HG02870 (cell line): ENCODE results near the gene HSFX1.
"Not testable (repeated sequence)": the region's sequence is repeated elsewhere in the genome, so short reads cannot be mapped to it uniquely, and the experiment has no call there.

ENCODE experiments used
- ATAC-seq: cut with Tn5 transposase; IDR thresholded peaks from one replicate; pipeline ENCODE4 v1.9.1; 2021; ENCODE audit warnings: mild to moderate bottlenecking, moderate library complexity; ENCODE audit not compliant: unreplicated experiment

Gene HSFX1, protein sequence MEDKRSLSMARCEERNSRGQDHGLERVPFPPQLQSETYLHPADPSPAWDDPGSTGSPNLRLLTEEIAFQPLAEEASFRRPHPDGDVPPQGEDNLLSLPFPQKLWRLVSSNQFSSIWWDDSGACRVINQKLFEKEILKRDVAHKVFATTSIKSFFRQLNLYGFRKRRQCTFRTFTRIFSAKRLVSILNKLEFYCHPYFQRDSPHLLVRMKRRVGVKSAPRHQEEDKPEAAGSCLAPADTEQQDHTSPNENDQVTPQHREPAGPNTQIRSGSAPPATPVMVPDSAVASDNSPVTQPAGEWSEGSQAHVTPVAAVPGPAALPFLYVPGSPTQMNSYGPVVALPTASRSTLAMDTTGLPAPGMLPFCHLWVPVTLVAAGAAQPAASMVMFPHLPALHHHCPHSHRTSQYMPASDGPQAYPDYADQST

DNA sequence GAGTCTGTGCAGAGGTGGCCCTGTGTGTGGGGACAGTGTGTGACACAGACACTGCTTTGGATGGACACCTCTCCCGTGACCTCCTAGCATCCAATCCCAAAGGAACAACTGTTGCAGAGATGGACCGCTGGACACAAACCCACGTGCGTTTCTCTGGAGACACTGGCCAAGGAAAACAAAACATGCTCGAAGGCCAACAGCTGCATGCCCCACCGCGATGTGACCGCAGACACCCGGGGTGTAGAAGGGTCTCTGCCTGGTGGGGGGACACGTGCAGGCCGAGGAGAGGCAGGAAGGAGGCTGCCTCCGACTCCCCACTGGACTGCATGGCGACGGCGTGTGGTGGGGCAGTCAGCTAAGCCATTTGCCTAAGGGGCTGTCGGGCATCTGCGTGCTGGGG, at the start of gene HSFX1:
Gene HSFX1, plus strand, starts transcription at position 301 of the 400 bp plus-strand sequence. CDS start 614 bp downstream, outside the sequence.
- not testable (repeated sequence) for ATAC-seq

DNA sequence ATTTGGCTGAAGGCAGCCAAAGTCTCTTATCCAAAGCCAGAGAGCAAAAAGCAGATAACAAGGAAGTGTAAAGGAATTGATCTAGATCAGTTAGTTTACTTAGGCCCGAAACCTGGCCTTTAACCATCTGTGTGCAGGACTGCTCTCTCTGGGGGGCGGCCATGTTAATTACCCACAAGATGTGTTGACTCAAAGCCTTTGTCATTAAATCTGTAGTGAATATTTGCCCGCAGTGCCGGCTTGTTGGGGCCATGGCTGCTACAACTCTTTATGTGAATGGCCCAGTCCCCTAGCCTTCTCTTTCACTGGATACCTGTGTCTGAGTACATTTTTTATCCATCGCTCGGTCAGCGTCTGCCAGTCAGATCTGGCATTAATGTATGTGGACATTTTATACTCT, 46.6 kb upstream of the HSFX1 start:
- not testable (repeated sequence) for ATAC-seq

DNA sequence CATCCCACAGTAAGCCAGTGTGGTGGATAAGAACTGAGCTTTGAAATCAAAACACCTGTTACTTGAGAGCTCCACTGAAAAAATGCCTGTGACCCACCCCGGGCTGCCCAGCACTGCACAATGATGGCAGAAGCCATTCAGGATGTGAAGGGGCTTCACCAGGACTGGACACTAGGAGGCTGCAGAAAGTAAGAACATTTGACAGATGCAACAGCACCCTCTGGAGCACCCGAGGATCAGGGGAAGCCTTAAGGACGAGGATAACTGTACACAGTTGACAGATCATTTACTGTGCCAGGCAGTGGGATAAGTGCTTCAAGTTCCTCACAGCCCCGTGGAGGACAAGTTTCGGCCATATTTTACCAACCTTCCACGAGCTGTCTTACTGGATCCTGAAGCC, 31.6 kb upstream of the HSFX1 start:
- not testable (repeated sequence) for ATAC-seq

DNA sequence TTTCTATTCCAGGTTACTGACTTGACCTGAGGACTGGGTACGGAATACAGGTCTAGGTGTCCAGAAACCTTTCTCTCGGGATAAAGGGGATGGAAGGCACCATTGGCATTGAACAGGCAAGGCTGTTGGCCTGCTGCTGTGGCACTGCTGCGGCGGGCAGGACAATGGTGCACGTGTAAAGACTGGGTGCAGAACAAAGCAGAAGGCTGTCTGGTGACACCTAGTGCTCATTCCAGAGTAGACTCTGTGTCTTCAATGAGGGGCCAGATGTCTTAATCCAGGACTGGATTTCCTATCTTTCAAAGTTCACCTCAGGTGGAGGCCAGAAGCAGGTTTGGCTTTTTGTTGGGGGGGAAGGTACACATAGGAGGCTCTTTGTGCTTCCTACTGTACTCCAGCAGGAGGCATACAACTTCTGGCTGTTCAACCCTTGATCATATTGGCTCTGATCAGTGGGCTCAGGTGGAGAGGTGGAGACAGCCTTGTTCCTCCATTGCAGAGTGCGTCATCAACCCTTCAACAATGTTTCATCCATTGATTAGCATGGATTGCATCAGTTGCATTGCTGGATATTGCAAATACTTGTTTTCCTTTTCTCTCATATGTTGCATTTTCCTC, 27.4 kb upstream of the HSFX1 start:
- not testable (repeated sequence) for ATAC-seq

DNA sequence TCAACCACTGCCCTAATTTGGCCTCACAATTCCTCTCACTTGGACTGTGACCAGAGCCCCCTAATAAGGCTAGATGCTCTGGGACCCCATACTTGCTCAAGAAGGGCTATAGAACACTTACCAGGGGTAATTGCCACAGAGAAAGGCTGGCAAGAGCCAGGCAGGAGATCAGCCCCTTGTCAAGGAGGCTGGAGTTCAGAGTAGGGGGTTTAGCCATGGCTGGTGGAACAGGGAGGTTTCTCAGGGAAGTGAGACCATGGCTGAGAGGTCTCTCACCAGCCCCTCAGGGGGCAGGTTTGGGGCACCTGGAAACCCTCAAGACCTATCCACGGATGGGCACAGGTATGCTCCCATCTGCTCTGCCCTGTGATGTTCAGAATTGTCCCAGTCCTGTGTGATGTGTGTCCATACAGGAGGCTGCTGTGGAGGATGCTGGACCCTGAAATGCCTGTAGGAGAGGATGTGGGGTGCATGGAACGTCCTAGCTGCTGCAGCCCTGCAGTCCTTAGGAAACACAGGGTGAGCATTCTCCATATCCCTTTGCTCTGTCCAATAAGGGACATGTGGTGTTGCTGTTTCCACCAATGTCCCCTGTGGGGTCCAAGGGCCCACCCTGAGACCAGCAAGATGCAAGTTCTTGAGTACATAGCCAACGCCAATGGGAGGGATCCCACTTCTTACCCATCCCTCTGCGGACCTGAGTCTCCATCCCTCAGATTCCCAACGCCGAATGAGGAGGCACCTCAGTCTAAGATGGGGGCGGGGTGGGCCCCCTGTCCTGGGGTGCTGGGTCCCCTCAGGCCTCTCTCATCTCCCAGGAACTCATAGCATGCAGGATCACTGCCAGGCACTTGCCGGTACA, 16.4 kb upstream of the HSFX1 start:
- ATAC-seq, result no peak

DNA sequence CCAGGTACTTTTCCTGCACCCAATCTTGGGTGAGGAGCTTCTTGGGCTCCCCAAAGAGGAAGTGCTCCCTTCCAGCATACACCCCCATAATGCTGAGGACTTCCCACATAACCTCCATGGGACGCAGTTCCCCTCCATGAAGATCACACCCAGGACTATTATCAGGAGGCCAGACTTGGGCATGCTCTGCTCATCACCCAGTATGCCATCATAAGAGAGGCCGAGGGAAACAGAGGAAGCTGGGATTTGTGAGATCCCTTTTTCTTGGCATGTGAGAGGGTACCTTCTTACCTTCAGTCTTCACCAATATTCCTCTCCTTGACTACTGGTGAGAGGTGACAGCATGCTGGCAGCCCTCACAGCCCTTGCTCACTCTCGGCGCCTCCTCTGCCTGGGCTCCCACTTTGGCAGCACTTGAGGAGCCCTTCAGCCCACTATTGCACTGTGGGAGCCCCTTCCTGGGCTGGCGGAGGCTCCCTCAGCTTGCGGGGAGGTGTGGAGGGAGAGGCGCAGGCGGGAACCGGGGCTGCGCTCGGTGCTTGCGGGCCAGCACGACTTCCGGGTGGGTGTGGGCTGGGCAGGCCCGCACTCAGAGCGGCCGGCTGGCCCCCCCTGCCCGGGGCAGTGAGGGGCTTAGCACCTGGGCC, 15.7 kb upstream of the HSFX1 start:
- ATAC-seq, result no peak

DNA sequence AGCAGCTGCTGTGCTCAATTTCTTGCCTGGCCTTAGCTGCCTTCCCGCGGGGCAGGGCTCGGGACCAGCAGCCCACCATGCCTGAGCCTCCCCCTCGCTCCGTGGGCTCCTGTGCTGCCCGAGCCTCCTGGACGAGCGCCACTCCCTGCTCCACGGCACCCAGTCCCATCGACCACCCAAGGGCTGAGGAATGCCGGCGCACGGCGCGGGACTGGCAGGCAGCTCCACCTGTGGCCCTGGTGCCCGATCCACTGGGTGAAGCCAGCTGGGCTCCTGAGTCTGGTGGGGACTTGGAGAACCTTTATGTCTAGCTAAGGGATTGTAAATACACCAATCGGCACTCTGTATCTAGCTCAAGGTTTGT, 15.2 kb upstream of the HSFX1 start:
- not testable (repeated sequence) for ATAC-seq

DNA sequence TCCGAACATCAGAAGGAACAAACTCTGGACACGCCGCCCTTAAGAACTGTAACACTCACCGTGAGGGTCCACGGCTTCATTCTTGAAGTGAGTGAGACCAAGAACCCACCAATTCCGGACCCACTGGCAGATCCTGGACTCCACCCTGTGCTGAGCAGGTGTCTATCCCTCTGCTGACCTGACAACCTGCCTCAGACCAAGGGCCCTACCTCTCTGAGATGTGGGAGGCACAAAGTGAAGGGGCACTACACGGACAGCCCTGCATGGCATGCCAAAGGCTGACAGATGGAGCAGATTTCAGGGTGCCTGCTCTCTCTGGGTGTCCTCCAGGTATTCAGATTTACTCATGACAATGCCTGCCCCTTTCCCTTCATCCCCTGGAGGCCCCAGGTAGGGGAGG, 14.0 kb upstream of the HSFX1 start:
- ATAC-seq, result no peak

DNA sequence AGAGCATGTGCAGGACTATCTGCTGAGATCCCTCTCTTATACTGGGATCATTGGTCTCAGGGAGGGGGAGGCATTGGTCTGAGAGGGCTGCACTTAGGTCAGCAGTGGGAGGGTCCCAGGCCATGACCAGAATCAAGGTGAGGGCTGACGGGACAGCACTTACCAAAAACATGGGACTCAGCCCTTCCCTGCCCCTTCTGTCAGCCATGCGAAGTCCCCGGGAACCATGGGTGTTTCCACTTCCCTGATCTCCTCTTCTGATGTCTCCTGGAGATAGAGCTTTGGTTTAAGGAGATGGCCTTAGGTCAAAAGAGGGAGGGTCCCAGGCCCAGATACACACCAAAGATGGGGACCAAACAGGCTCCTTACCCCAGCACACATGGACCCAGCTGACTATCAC, 12.9 kb upstream of the HSFX1 start:
- ATAC-seq, result no peak

DNA sequence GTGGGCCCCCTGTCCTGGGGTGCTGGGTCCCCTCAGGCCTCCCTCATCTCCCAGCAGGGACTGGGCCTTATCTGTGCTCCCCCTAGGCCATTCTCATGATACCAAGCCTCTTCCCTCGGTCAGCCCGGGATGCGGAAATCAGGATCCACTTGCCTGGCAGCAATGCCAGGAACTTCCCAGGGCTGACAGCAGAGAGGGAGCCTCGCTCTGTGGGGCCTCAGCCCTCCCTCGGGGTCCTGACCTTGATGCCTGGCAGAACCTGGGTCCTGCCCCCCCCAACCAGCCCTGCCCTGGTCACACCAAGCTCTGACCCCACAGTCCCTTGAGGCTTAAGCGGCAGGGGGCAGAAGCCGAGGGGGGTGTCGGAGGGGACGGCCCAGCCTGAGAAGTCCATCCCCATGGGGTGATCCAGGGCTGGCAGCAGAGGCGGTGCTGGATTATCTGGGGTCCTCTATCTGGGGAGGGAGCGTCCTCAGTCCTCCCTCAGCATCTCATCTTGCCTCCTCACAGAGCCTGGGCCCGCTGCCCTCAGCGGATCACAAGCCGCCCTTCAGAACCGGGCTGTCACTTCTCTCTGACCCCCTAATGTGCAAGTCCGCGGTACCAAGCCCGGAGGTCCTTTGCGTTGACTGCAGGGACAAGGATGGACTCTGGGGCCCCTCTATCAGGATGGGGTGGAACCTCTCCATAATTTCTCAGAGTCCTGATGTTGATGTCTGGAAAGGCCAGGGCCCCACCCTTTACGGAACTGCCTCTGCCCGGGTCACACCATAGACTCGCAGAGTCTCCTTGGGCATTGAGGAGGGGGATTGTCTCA, 11.8 kb upstream of the HSFX1 start:
- not testable (repeated sequence) for ATAC-seq

DNA sequence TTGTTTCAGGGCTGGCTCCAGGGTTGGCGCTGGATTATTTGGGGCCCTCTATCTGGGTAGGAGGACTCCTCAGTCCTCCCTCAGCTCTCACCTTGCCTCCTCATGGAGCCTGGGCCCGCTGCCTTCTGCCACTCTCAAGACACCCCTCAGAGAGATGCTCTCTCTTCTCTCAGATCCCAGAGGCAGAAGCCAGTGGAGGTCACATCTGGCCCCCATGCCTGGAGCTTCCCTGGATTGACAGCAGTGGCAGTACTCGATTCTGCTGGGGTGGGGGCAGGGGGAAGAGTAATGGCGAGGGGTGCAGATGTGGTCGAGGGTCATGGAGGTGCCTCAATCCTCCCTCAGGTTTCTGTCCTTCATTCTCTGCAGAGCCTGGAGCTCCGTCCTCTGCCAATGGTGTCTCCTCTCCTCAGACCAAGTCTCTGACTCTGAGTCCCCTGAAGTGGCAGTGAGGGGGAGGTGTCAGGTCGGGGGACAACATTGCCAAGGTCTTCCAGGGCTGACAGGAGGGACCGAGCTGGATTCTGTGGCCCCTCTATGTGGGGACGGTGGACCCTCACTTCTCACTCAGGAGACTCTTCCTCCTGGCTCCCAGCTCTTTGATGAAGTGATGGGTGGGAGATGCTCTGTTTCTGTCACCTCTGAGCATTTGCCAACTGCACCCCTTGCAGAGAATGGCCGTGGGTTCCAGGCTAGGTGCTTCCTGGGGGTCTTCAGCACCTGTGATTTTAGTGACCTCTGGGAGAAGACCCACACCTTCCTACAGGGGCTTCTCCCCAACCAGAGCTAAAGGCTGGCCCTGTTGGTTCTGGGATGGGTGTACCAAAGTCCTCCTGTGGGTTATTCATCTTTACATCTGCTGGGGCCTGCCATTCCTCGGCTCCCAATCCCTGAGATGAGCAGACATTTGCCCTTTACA, 10.9 kb upstream of the HSFX1 start:
- no peak for ATAC-seq

DNA sequence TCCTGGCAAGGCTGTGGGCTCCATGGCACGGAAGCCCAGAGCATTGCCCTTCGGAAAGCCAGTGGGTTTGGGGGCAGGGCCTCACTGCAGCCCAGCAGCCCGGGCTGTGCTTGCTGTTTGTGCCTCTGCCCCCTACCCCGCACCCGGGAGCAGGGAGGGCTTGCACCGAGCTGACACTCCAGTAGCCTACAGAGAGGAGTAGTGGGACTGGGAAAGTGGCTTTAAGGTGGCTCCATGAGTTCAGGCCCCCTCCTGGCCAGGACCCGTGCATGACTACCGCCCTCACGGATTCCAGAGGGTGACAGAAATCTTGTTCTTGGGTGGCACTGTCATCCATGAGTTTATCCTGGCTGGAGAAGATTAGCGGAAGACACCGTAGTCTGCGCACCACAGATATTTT, 3.5 kb upstream of the HSFX1 start:
- ATAC-seq, result not testable (repeated sequence)

DNA sequence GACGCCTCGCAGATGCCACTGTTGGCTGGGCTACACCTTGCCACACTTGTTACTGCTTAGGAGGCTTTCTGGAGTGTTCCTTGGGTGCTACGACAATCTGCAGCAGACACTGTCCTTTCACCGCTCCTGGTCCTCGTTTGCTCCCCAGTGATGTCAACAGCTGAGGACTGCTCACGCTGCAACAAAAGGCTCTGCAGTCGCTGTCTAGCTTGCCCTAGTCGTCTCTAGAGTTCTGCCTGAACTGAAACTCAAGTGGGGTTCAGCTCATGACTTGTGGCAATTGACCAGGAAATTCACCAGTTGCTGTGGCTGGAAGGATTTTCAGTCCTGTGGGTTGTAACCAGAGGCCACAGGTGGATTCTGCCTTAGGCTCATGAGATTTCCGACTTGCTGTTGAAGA, 842 bp upstream of the HSFX1 start:
- not testable (repeated sequence) for ATAC-seq

DNA sequence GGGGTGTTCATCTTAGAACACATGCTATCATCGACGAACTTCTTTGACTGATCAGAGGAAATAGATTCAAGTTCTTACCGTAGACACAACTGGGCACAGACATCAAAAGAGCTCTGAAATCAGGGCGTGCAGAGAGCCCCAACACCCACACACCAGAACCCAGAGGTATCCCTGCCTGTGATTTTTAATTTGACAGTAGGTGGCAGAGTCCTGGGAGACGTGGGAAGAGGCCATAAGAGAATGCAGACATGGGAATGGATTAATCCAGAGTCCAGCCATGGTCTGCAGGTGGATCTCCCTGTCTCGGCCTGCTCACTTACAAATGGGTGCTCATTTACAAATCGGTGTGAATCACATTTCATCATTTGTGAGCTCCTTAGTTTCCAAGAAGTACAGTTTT, 4.1 kb downstream of the HSFX1 start:
- not testable (repeated sequence) for ATAC-seq

DNA sequence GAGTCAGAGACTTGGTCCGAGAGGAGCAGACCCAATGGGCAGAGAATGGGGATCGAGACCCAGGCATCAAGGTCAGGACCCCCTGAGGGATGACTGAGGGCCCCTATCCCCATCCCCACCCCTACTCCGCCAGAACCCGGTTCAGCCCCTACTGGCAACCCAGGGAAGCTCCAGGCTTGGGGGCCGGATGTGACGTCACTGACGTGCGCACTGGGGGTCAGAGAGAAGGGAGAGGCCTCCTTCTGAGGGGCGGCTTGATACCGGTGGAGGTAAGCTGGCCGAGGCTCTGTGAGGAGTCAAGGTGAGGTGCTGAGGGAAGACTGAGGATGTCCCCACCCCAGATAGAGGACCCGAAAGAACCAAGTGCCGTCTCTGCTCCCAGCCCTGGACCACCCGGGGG, 7.9 kb downstream of the HSFX1 start, which contains the start of gene MAGEA9:
Gene MAGEA9, plus strand, starts transcription at position 204 of the 400 bp plus-strand sequence. CDS start 4,281 bp downstream, outside the sequence.
- not testable (repeated sequence) for ATAC-seq

DNA sequence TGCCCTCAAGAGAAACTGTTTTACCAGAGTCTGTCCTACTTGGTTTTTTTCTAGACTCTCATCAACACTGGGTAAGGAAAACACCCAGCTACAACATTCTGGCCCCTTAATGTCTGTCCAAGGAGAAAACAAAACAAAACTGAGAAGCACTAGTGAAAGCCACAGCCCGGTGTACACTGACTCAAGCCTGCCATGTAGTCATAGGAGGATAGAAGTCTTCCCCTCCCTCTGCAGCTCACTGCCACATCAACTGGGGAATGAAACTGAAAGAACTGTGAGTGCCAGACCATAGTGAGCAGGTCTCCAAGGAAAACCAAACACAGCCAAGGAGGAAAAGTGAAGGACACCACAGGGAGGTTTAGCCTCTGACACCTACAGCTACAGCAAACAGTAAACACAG, 21.7 kb downstream of the HSFX1 start:
- ATAC-seq, result peak; percentile 98

DNA sequence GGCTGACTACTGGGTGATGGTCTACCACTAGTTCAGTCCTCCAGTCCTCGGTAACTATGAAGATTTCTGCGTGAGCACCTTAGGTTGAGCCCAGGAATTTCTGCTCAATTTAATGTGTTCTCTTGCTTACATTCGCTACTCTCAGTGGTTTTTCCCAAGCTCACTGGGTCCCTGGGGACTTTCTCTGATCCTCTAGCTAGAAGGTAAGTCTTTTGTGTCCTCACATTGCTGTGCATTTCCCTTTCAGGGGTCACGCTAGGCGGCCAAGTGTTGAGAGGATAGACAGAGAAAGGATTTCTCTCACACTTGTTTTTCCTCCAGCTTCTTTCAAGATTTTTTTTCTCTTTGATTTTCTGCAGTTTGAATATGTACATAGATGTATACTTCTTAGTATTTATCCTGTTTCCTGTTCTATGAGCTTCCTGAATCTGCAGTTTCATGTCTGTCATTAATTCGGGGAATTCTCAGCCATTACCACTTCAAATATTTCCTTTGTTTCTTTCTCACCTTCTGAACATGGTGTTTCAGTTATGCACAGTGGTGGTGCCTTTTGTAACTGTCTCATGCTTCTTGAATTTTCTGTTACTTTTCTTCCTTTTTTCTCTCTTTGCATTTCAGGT, 25.3 kb downstream of the HSFX1 start:
- ATAC-seq, result no peak

DNA sequence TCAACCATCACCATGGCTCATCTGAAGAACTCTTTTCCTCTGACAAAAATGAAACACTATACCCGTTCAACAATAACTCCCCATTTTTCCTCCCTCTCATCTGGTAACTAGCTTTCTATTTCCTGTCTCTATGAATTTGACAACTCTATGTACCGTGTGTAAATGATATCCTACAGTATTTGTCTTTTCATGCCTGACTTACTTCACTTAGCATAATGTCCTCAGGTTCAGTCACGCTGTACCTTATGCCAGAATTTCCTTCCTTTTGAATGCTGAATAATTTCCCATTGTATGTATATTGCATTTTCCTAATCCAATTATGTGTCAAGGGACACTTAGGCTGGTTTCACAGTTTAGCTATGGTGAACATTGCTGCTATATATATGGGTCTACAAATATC, 26.1 kb downstream of the HSFX1 start:
- no peak for ATAC-seq
